NCI-H345 (cell line): ENCODE measurements around the gene OR51M1.

ENCODE experiments used
- DNase-seq: peaks from one replicate; lab custom pipeline; 2025; lab: John Stamatoyannopoulos, UW

The OR51M1 gene

DNA sequence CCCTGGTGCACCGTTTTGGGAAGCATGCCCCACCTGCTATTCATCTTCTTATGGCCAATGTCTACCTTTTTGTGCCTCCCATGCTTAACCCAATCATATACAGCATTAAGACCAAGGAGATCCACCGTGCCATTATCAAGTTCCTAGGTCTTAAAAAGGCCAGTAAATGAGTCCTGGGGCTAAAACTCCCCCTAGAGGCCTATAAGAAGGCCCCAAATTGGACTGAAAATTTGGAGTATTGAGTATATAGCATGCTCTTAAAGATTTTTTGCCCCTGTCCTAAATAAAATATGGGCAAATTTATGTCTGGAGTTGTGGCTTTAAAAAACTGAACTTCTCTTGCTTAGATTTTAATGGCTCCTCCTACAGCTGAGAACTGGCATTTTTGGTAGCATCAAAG lies 6.6 kb downstream of the OR51M1 start:
- DNase-seq: no peak

DNA sequence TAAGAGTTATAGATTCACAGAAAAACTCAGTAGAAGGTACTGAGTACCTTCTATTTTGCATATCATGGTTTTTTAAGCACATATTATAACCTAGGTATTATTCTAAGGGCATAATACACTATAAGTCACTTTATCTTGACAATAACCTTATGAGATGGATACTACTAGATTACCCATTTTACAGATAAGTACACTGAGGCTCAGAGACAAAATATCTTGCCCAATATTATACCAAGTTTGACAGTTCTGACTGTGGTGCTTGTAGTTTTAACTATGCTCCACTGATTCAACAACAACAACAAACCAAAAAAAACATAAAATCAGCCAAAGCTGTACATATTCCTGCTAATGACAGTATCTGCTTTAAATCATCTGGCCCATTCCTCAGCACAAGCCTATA lies 10.5 kb downstream of the OR51M1 start:
- no peak for DNase-seq

DNA sequence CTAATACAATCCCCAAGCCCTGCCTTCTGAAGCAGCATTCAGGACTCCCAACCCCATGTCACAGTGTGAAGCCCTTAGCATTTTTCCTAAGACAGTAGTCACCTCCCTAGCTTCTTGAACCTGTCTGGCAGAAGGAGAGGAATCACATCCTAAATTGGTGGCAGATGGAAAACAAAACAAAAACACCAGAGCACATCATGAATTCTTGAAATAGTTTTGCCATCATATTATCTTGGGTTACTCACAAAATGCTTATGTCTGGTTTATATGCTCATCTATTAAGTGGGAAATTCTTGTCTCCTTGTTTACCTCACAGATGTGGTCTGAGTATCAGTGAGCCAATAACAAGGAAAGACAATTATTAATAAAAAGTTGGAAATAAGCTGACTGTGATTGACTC lies 15.3 kb downstream of the OR51M1 start:
- no peak for DNase-seq

DNA sequence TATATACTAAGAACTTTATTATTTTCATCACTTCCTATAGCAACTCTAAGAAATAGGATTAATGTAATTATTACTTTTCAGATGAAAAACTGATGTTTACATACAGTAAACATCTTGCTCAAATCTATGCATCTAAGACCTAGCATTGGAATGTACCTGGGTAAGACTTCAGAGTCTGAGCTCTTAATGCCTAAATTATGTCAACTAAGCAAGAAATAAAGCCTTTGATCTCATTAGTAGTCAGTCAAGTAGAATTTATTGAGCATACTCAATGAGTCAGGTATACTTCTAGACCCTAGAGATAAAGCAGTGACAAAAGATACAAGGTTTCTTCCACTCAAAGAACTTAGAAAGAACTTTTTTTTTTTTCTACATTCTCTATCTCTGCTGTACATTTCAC lies 21.6 kb downstream of the OR51M1 start:
- no peak for DNase-seq

DNA sequence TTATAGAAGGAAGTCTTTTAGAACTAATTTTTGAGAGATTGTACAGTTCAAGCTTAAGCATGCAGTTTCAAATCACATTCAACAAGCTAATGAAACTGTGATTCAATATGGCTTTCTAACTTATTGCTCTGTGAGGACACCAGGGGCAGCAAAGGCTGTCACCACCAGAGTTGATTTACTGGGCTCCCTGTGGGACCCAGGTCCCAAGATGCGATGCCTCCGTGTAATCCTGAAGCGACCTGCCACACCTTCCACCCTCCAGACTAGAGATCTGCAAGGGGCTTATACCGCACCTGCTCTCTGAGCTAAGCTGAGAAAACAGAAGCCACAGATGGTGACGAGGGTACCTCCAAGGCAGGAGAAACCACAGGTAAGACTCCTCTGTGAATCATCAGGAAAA lies 37.4 kb downstream of the OR51M1 start:
- no peak for DNase-seq

GRCh38 chr11:5421811-5422210 lies 38.2 kb downstream of the OR51M1 start, which contains the start of gene OR51Q1:
TSS of gene OR51Q1 (plus strand) at chr11:5422111. CDS start at chr11:5422201, 90 bp downstream.
- DNase-seq: no peak

DNA sequence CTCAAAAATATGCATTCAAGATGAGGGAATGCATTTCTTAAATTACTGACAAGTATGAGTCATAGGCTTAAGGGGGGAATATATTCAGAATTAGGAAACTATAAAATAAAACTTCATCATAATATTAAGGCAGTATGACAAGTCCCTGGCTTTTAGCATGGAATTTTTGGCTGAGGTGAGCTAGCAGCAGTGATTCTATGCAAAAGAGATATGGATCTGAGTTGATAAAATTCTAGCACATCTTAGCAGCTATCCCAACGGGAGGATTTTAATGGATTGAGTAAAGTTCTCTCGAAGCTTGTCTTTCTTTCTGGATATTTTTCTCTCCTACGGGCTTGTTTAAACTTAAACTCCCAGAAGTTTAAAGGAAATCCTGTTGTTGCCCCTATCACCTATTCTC lies 39.5 kb downstream of the OR51M1 start:
- no peak for DNase-seq

- no peak for DNase-seq
Observed at GRCh38 chr11:5441414-5441813, 57.8 kb downstream of the OR51M1 start, which contains the start of gene OR51I1. TSS of gene OR51I1 (minus strand) at chr11:5441514. CDS start at chr11:5441514, 0 bp downstream.
